GM13977 (cell line): ENCODE results near the gene CFAP74.

Experiments used
- DNase-seq: peaks from one replicate; pipeline ENCODE4 v3.0.0; 2012; ENCODE audit warnings: low spot score
- in situ Hi-C: fragments of 300-500 bp; cut with MboI; formaldehyde crosslinking; loops from one replicate; pipeline ENCODE4 v1.12.0; 2022; ENCODE audit warnings: low sequenced_read_pairs, low pct_unique_long_range_greater_than_20kb, mixed read lengths, inconsistent platforms; ENCODE audit not compliant: unreplicated experiment
- TF ChIP-seq, protein P1 (sequence below): IDR thresholded peaks from 2 replicates; pipeline ENCODE4 v1.5.1; 2012; ENCODE audit warnings: mild to moderate bottlenecking, control low read depth; ENCODE audit not compliant: insufficient read depth; ENCODE audit errors: extremely low read depth, missing control alignments

The CFAP74 gene

DNA sequence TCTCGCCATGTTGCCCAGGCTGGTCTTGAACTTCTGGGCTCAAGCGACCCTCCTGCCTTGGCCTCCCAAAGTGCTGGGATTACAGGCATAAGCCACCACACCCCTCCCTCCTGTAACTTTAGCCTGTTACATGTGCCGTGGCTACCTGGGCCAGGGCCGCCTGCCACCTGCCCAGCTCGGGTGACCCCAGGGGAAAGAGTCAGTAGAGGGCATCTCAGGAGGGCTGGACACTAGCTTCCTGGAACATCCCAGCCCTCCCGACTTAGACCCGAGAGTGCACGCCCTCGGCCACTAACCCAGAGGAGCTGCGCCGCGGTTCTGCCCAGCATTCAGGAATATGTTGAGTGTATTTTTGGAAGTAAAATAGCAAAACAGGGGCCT, 44.1 kb downstream of the CFAP74 start:
- no peak for DNase-seq
- in situ Hi-C loops = loop anchor here (25.0 kb wide), 1 partner anchor 428 kb away; the partner anchor contains the start of genes MORN1 and RER1
- TF ChIP-seq, protein P1, sequence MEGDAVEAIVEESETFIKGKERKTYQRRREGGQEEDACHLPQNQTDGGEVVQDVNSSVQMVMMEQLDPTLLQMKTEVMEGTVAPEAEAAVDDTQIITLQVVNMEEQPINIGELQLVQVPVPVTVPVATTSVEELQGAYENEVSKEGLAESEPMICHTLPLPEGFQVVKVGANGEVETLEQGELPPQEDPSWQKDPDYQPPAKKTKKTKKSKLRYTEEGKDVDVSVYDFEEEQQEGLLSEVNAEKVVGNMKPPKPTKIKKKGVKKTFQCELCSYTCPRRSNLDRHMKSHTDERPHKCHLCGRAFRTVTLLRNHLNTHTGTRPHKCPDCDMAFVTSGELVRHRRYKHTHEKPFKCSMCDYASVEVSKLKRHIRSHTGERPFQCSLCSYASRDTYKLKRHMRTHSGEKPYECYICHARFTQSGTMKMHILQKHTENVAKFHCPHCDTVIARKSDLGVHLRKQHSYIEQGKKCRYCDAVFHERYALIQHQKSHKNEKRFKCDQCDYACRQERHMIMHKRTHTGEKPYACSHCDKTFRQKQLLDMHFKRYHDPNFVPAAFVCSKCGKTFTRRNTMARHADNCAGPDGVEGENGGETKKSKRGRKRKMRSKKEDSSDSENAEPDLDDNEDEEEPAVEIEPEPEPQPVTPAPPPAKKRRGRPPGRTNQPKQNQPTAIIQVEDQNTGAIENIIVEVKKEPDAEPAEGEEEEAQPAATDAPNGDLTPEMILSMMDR = no peak

DNA sequence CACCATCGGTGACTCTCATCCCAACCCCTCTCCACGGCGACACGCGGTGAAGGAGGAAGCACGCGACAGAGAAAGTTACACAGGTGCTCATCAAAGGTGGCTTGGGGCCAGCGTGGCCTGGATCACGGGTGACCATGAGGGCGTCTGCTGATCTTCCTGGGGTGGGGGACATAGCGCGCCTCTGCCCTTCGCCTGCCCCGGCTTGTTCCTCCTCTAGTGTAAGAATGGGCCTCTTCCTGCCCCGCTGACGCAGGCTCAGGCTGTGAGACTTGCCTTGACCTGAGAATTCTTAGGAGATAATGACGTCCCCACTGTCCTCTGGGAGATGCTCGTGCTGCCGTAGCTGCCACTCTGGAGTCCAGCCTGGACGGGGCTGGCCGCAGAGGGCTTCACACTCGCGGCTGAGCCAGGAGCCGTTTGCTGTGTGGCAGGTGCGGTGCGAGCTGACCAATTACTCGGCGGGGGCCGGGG, 45.5 kb downstream of the CFAP74 start:
- in situ Hi-C loops = loop anchor here (25.0 kb wide), 1 partner anchor 429 kb away; the partner anchor contains the start of genes MORN1 and RER1
- DNase-seq = no peak
- TF ChIP-seq, protein P1 = no peak

DNA sequence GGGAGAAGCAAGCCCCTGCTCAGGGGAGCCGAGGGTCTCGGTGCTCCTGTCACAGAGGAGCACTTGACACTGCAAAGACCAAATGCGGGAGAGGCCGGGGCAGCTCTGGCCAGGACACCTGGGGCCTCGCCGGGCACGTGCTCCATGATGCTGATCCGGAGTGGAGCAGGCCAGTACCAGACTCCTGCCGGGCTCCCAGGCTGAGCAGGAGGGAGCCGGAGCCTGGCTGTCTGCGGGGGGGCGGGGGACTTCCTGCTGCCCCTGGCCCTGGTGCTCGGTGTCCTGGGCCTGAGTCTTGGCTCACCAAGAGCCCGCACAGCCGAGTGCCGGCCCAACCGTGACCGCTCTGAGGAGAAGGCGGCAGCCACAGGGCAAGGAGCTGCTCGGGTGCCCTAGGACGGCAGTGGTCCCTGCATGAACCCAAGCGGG, 46.0 kb downstream of the CFAP74 start:
- no peak for DNase-seq

DNA sequence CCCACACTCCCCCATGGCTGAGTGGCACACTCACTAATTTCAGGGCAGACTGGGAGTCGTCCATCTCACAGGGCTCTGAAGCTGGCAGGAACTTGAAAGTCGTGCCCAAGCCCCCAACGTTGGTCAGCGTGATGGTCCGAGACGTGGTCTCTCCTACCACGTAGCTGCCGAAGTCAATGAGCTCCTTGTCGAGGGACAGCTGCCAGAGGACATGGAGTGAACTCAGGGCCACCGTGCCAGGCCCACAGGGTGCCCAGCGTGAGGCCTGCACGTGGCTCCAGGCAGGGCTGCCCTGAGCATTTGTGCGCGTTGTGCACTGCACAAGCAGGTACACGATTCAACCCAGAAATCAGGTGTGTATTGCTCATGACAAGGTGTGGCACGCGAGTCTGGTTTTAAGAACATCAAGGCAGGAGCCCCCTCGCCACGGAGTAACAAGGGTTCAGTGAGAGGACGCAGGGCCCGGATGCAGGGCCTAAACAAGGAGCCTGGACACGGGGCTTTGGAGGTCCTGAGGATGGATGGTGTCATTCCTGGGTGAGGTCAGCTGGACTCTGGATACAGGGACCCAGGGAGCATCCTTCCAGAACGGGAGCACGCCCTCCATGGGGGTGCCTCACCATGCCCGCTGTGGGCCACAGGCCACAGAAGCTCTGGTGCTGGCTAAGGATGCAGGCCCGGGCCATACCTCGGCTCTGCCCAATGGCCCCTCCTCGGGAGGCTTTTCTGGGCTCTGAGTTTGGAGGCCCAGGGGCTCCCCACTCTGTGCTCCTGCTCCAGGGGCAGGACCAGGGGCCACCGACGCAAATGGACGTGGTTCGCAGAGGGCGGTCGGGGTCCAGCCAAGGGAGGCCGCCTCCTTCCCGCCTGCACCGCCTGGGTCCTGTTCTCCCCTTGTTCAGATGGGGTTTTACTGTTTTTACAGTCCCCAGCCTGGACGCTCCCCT, 46.7 kb downstream of the CFAP74 start:
- DNase-seq = no peak
- TF ChIP-seq, protein P1 = no peak
- in situ Hi-C loops = loop anchor here (25.0 kb wide), 1 partner anchor 430 kb away; the partner anchor contains the start of genes MORN1 and RER1

More for the DNA sequence above, 46.0 kb downstream of the CFAP74 start:
- TF ChIP-seq, protein P1 = no peak
- in situ Hi-C loops = loop anchor here (25.0 kb wide), 1 partner anchor 430 kb away; the partner anchor contains the start of genes MORN1 and RER1

DNA sequence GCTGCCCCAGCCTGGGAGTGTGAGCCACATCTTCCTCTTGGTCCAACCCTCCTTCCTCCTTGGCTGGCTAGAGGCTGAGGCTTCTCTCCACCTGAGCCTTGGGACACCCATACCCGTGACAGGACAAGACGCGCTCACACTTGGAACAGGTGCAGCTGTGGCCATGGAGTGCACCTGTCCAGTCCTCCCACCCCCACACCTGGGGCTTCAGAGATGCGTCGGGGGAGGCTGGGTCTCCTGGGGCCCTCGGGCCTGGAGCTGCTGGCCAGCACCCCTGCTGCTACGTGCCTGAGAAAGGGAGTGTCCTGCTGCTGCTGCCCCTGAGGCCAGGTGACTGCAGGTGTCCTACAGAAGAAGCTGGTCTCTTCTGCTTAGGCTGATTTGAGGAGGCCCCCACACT, 47.5 kb downstream of the CFAP74 start:
- in situ Hi-C loops = loop anchor here (25.0 kb wide), 1 partner anchor 431 kb away; the partner anchor contains the start of genes MORN1 and RER1
- DNase-seq = no peak
- TF ChIP-seq, protein P1 = no peak

DNA sequence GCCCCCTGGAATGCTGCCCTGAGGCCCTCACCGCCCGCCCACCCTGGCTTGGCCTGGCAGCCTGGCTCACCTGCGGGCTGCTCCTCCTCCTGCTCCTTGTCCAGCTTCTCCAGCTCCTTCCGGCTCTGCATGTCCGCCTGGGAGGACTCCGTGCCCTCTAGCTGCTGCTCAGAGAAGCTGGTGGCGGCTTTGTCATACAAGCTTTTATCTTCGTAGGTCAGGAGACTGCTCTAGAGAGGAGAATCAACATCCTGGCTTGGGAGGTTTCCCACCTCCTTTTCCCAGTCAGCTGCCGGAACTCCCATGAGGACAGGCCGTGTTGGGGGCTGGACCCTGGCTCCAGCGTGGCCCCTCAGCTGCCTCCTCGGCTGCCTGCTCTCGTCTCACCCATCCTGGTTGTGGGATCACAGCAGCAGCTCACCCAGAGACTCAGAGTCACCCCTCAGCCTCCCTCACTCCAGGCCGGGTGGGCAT, 47.9 kb downstream of the CFAP74 start:
- DNase-seq = no peak
- in situ Hi-C loops = loop anchor here (25.0 kb wide), 1 partner anchor 432 kb away; the partner anchor contains the start of genes MORN1 and RER1
- TF ChIP-seq, protein P1 = no peak
